ENCODE measurements around the gene SLAMF8.

The SLAMF8 gene

GRCh38 chr1:159868766-159869165, 42.1 kb downstream of the SLAMF8 start:
- DNase-seq (ENCODE audit: insufficient read length, low spot score) (no peak), FAIRE-seq (no peak)

GRCh38 chr1:159869173-159869572, 42.5 kb downstream of the SLAMF8 start:
- FAIRE-seq (no peak), DNase-seq (ENCODE audit: insufficient read length, low spot score) (no peak)

GRCh38 chr1:159869607-159870006, 42.9 kb downstream of the SLAMF8 start:
- FAIRE-seq (no peak), DNase-seq (ENCODE audit: insufficient read length, low spot score) (no peak)

- FAIRE-seq: no peak
- no peak for DNase-seq (ENCODE audit: insufficient read length, low spot score)
Observed at GRCh38 chr1:159870704-159871103, 44.0 kb downstream of the SLAMF8 start.

- FAIRE-seq (no peak), DNase-seq (ENCODE audit: insufficient read length, low spot score) (no peak)
Observed at GRCh38 chr1:159872891-159873290, 46.2 kb downstream of the SLAMF8 start.

- DNase-seq (ENCODE audit: insufficient read length, low spot score) (no peak), FAIRE-seq (no peak)
Observed at GRCh38 chr1:159873530-159874143, 47.0 kb downstream of the SLAMF8 start.

GRCh38 chr1:159877695-159878444, 51.2 kb downstream of the SLAMF8 start:
- FAIRE-seq (no peak), DNase-seq (ENCODE audit: insufficient read length, low spot score) (no peak)

- FAIRE-seq (no peak), DNase-seq (ENCODE audit: insufficient read length, low spot score) (no peak)
Observed at GRCh38 chr1:159879136-159879535, 52.5 kb downstream of the SLAMF8 start.

GRCh38 chr1:159879977-159880376, 53.3 kb downstream of the SLAMF8 start:
- FAIRE-seq (no peak), DNase-seq (ENCODE audit: insufficient read length, low spot score) (no peak)

- FAIRE-seq (no peak), DNase-seq (ENCODE audit: insufficient read length, low spot score) (no peak)
Observed at GRCh38 chr1:159880430-159880829, 53.8 kb downstream of the SLAMF8 start.

GRCh38 chr1:159881622-159882526, 55.2 kb downstream of the SLAMF8 start:
- DNase-seq (ENCODE audit: insufficient read length, low spot score) (no peak), FAIRE-seq (no peak)

- FAIRE-seq: no peak
- DNase-seq (ENCODE audit: insufficient read length, low spot score): no peak
Observed at GRCh38 chr1:159882527-159882862, 55.8 kb downstream of the SLAMF8 start.

- FAIRE-seq: no peak
- no peak for DNase-seq (ENCODE audit: insufficient read length, low spot score)
Observed at GRCh38 chr1:159883134-159883533, 56.5 kb downstream of the SLAMF8 start.

GRCh38 chr1:159884296-159884695, 57.6 kb downstream of the SLAMF8 start:
- DNase-seq (ENCODE audit: insufficient read length, low spot score): no peak

More at GRCh38 chr1:159884296-159884695, 57.6 kb downstream of the SLAMF8 start:
- FAIRE-seq: no peak
